ENCODE data around the gene ABO. TPM values are rescaled to one million over a fixed set of nuclear protein-coding genes. Genes with fewer than 3 reads are reported as not detected.

The ABO gene
- total RNA-seq, 1 experiment from 2014 or later: 0.37 TPM

DNA sequence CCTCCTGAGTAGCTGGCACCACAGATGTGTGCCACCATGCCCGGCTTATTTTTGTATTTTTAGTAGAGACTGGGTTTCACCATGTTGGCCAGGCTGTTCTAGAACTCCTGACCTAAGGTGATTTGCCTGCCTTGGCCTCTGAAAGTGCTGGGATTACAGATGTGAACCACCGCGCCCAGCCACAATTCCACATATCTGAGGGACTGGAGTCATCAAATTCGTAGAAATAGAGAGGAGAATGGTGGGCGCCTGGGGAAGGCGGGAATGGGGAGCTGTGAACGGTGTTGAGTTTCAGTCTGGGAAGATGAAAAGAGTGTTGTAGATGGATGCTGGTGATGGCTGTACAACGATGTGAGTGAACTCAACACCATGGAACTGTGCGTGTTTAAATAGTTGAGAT is 1.9 kb upstream of the ABO start:
- H3K79me2 ChIP-seq (ENCODE audit: insufficient read depth, low read length): no peaks in the 10 kb centered on the region
- H3K27ac ChIP-seq (ENCODE audit: insufficient read length, low read depth, low read length): no peak overlapping the region
- H2BK12ac ChIP-seq (ENCODE audit: insufficient read length, low read depth, low read length): no peak overlapping the region
- no peak overlapping the region for H2BK120ac ChIP-seq (ENCODE audit: low read depth, low read length, poor library complexity, severe bottlenecking)
- H3K9ac ChIP-seq (ENCODE audit: extremely low read depth, insufficient read length, low read length): no peak overlapping the region
- peaks cover 3% of the 10 kb centered on the region for H3K23me2 ChIP-seq (ENCODE audit: insufficient read length, low read depth, low read length, poor library complexity, severe bottlenecking)
- no peak overlapping the region for H2AFZ ChIP-seq (ENCODE audit: low read length)
- no peaks in the 10 kb centered on the region for H3K4me1 ChIP-seq (ENCODE audit: insufficient read depth, low read length)
- Mint-ChIP-seq H3K4me1 (peaks cover 0 to 5% of the 10 kb centered on the region in 2 experiments; a peak in 1 of 4 replicates), H3K9me3 (peaks cover 7 to 8% of the 10 kb centered on the region in 2 experiments; a peak in 3 of 5 replicates), H3K36me3 (ENCODE audit: insufficient read depth in 1 of 3, low read depth in 3 of 3) (peaks cover 0 to 2% (median 0%) of the 10 kb centered on the region in 3 experiments; a peak in 1 of 7 replicates), H3K27ac (no peak overlapping the region), H3K4me3 (no peak overlapping the region), H3K27me3 (ENCODE audit: low read depth) (peaks cover 81% of the 10 kb centered on the region)
- no peak overlapping the region for H2AK5ac ChIP-seq (ENCODE audit: insufficient read length, low read length)
- H2BK15ac ChIP-seq (ENCODE audit: low read depth, low read length): no peak overlapping the region
- H4K5ac ChIP-seq (ENCODE audit: insufficient read length, low read depth, low read length): no peak overlapping the region
- no CpG with 5 or more reads among the region's 9 CpGs for WGBS (ENCODE audit: extremely low coverage, insufficient read length, low lambda C conversion rate)
- H3T11ph ChIP-seq (ENCODE audit: low read length): no peak overlapping the region
- H4K20me1 ChIP-seq (ENCODE audit: control insufficient read depth, insufficient read depth, insufficient read length): no peaks in the 10 kb centered on the region
- H3K9me3 ChIP-seq (ENCODE audit: control insufficient read depth, low read depth, low read length): no peaks in the 10 kb centered on the region
- H2BK5ac ChIP-seq (ENCODE audit: insufficient read length, low read length): no peak overlapping the region
- H2BK20ac ChIP-seq (ENCODE audit: low read depth, low read length, poor library complexity, severe bottlenecking): no peak overlapping the region
- H4K8ac ChIP-seq (replicated peaks; ENCODE audit: insufficient read length, low read depth, low read length): no peak overlapping the region
- DNase-seq: no peak
- H3K79me1 ChIP-seq (ENCODE audit: insufficient read depth, low read depth, low read length, poor library complexity, severe bottlenecking): no peaks in the 10 kb centered on the region
- no peak overlapping the region for H3K23ac ChIP-seq (ENCODE audit: insufficient read length, low read depth, low read length)
- H3K18ac ChIP-seq (ENCODE audit: insufficient read length, low read depth, low read length): no peak overlapping the region
- no peak overlapping the region for H3K14ac ChIP-seq (ENCODE audit: insufficient read depth, low read length)
- H4K91ac ChIP-seq (ENCODE audit: insufficient read length, low read depth, low read length): no peak overlapping the region
- H3K27me3 ChIP-seq (ENCODE audit: insufficient read depth, low read length): peaks cover 21% of the 10 kb centered on the region
- no peak overlapping the region for H3K56ac ChIP-seq (ENCODE audit: insufficient read length, low read depth, low read length)
- TF ChIP-seq, protein P1, sequence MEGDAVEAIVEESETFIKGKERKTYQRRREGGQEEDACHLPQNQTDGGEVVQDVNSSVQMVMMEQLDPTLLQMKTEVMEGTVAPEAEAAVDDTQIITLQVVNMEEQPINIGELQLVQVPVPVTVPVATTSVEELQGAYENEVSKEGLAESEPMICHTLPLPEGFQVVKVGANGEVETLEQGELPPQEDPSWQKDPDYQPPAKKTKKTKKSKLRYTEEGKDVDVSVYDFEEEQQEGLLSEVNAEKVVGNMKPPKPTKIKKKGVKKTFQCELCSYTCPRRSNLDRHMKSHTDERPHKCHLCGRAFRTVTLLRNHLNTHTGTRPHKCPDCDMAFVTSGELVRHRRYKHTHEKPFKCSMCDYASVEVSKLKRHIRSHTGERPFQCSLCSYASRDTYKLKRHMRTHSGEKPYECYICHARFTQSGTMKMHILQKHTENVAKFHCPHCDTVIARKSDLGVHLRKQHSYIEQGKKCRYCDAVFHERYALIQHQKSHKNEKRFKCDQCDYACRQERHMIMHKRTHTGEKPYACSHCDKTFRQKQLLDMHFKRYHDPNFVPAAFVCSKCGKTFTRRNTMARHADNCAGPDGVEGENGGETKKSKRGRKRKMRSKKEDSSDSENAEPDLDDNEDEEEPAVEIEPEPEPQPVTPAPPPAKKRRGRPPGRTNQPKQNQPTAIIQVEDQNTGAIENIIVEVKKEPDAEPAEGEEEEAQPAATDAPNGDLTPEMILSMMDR (conservative IDR thresholded peaks at IDR 0.05): no peak
- no peak overlapping the region for H3K4me2 ChIP-seq (ENCODE audit: insufficient read depth, insufficient read length, low read length)
- H3K4ac ChIP-seq (ENCODE audit: low read depth, low read length): no peak overlapping the region

Measured in H9 (cell line).